Measurements from ENCODE around the gene PKLR.

- TF ChIP-seq CTCF (IDR thresholded peaks at IDR 0.05; ENCODE audit: low read depth, low read length, poor library complexity, severe bottlenecking) (no peak), EZH2phosphoT487 (IDR thresholded peaks at IDR 0.05; ENCODE audit: borderline replicate concordance, low read length) (no peak)
Observed at GRCh38 chr1:155255243-155256007, 45.8 kb downstream of the PKLR start, which contains the start of gene ENTREP3.

All from DOHH2 (cell line).